Skeletal muscle tissue (tissue), 4 donors: ENCODE results near the gene RPS14. TPM values are rescaled to one million over a fixed set of nuclear protein-coding genes. Genes with fewer than 3 reads are reported as not detected.

Source experiments
- H3K27ac ChIP-seq: one replicate; pipeline ENCODE4 v1.7.0; 2013; ENCODE audit warnings: mild to moderate bottlenecking, low read depth, low read length, inconsistent platforms
- H3K27me3 ChIP-seq, 3 donors: one replicate each; pipeline ENCODE4 v1.7.0; 2013; ENCODE audit warnings: low read length in 3 of 3; ENCODE audit not compliant: control insufficient read depth in 3 of 3, insufficient read depth in 3 of 3
- H3K36me3 ChIP-seq, 3 donors: one replicate each; pipeline ENCODE4 v1.7.0; 2013; ENCODE audit warnings: low read length in 3 of 3; ENCODE audit not compliant: control insufficient read depth in 3 of 3, insufficient read depth in 3 of 3
- H3K4me1 ChIP-seq, 3 donors: one replicate each; pipeline ENCODE4 v1.7.0; 2013; ENCODE audit warnings: low read length in 3 of 3, mild to moderate bottlenecking in 3 of 3; ENCODE audit not compliant: control insufficient read depth in 3 of 3, insufficient read depth in 3 of 3
- H3K4me3 ChIP-seq, 3 donors: one replicate each; pipeline ENCODE4 v1.7.0; 2013; ENCODE audit warnings: low read length in 3 of 3
- H3K9ac ChIP-seq, 3 donors: one replicate each; pipeline ENCODE4 v1.7.0; 2013; ENCODE audit warnings: low read length in 3 of 3, mild to moderate bottlenecking in 3 of 3, moderate library complexity in 2 of 3, low read depth in 1 of 3
- H3K9me3 ChIP-seq, 3 donors: one replicate each; pipeline ENCODE4 v1.7.0; 2013; ENCODE audit warnings: low read length in 3 of 3; ENCODE audit not compliant: control insufficient read depth in 3 of 3
- total RNA-seq: library from RNA; depleted of rRNA; stranded (reverse); fragments of >200 nt; gene quantifications from one replicate; pipeline ENCODE4 v1.2.3, GENCODE V29; 2014
- donor health status: Osteomylitis.

Gene RPS14
- total RNA-seq, 1 donor from 2014 or later, result 6,829 TPM

DNA sequence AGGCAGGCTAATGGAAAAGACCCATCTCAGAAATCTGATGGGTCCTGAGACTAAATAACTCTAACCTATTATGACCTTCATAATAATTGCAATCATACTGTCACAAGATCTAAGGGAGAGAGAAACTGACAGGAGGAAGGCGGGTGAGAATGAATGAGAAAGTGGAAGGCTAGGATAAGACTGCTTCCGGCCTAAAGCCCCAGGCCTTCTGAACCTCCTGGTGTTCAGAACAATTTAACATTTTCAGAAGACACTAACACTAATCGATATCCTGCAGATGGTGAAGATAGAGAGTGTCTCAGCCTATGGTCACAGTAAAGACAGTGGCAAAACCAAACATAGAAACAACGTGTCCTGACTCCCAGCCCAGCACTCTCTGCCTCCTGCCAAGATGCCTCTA lies 1.2 kb downstream of the RPS14 start:
- H3K27ac ChIP-seq, result peak overlapping the region; percentile 93
- H3K9me3 ChIP-seq, result peaks cover 0 to 3% (median 0%) of the 10 kb centered on the region in 3 donors
- H3K36me3 ChIP-seq, result peaks cover 43 to 44% (median 44%) of the 10 kb centered on the region in 3 donors
- H3K9ac ChIP-seq, result peak overlapping the region; percentile 82 to 96 (median 90)
- no peaks in the 10 kb centered on the region for H3K27me3 ChIP-seq
- peak overlapping the region; percentile 77 to 97 (median 87) for H3K4me3 ChIP-seq
- H3K4me1 ChIP-seq, result peaks cover 12 to 29% (median 17%) of the 10 kb centered on the region in 3 donors

DNA sequence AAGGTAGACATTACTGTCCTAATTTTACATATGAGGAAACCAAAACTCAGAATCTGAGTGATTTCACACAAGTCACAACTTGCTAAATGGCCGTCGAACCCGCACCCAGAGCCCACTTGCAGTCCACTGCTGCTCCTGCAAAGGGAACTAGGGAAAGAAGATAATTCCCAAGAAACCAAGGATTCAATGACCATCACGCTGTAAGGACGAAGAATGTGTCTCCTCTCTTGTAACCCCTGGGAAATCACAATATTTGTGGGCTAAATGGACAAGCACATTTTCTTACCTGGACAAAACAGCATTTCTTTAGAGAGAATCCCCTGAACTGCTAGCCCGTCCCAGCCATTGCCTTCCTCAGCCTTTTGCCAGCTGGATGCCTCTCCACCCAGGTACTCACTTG lies 2.4 kb downstream of the RPS14 start:
- H3K9ac ChIP-seq, result peak overlapping the region in 1 of 3 donors; percentile 96
- no peaks in the 10 kb centered on the region for H3K27me3 ChIP-seq
- peaks cover 16 to 33% (median 22%) of the 10 kb centered on the region in 3 donors for H3K4me1 ChIP-seq
- peaks cover 0 to 3% (median 0%) of the 10 kb centered on the region in 3 donors for H3K9me3 ChIP-seq
- peaks cover 44 to 47% (median 46%) of the 10 kb centered on the region in 3 donors for H3K36me3 ChIP-seq
- no peak overlapping the region for H3K27ac ChIP-seq
- H3K4me3 ChIP-seq, result no peak overlapping the region

DNA sequence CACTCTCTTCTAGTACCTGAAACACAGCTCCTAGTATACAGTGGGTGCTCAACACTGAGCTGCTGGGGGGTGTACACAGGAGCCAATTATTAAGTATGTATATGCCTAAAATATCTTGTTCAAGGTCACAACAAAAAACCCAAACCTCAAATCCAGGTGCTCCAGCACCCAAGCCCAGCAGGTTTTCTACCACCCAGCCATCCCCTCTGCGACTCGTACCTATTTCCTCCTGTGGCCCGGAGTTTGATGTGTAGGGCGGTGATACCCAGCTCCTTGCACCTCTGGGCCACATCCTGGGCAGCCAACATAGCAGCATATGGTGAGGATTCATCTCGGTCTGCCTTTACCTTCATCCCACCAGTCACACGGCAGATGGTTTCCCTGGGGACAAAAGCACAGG lies 3.0 kb downstream of the RPS14 start:
- Histone ChIP-seq H3K9ac (no peak overlapping the region), H3K36me3 (peaks cover 44 to 47% (median 46%) of the 10 kb centered on the region in 3 donors)

GRCh38 chr5:150446088-150446487 lies 3.5 kb downstream of the RPS14 start:
- Histone ChIP-seq H3K27me3 (no peaks in the 10 kb centered on the region), H3K36me3 (peaks cover 44 to 47% (median 46%) of the 10 kb centered on the region in 3 donors), H3K9me3 (peaks cover 0 to 3% (median 0%) of the 10 kb centered on the region in 3 donors), H3K9ac (no peak overlapping the region), H3K4me1 (peaks cover 23 to 44% (median 29%) of the 10 kb centered on the region in 3 donors), H3K27ac (no peak overlapping the region), H3K4me3 (no peak overlapping the region)

More for the DNA sequence above, 3.0 kb downstream of the RPS14 start:
- H3K4me1 ChIP-seq, result peaks cover 21 to 39% (median 28%) of the 10 kb centered on the region in 3 donors
- no peaks in the 10 kb centered on the region for H3K27me3 ChIP-seq
- peaks cover 0 to 3% (median 0%) of the 10 kb centered on the region in 3 donors for H3K9me3 ChIP-seq
- no peak overlapping the region for H3K4me3 ChIP-seq
- H3K27ac ChIP-seq, result no peak overlapping the region

- Histone ChIP-seq H3K27ac (no peak overlapping the region), H3K4me1 (peaks cover 23 to 42% (median 29%) of the 10 kb centered on the region in 3 donors), H3K4me3 (no peak overlapping the region), H3K36me3 (peaks cover 44 to 47% (median 46%) of the 10 kb centered on the region in 3 donors), H3K9ac (no peak overlapping the region), H3K9me3 (no peaks in the 10 kb centered on the region), H3K27me3 (no peaks in the 10 kb centered on the region)
Observed at GRCh38 chr5:150444770-150445169, 4.8 kb downstream of the RPS14 start.

GRCh38 chr5:150443242-150444075 lies 6.1 kb downstream of the RPS14 start:
- Histone ChIP-seq H3K36me3 (peaks cover 44 to 47% (median 46%) of the 10 kb centered on the region in 3 donors), H3K4me1 (peaks cover 19 to 37% (median 22%) of the 10 kb centered on the region in 3 donors), H3K27me3 (no peaks in the 10 kb centered on the region), H3K4me3 (no peak overlapping the region), H3K27ac (no peak overlapping the region), H3K9me3 (no peaks in the 10 kb centered on the region), H3K9ac (no peak overlapping the region)

DNA sequence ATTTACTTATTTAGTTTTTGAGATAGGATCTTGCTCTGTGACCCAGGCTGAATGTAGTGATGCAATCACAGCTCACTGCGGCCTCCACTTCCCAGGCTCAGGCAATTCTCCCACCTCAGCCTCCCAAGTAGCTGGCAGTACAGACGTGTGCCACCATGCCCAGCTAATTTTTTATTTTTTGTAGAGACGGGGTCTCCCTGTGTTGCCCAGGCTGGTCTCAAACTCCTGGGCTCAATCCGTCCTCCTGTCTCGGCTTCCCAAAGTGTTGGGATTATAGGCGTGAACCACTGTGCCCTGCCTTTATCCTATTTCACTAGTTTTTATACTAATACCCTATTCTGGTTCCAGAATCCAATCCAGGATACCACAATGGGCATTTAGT lies 6.8 kb downstream of the RPS14 start:
- Histone ChIP-seq H3K4me1 (peaks cover 11 to 29% (median 15%) of the 10 kb centered on the region in 3 donors), H3K4me3 (no peak overlapping the region), H3K27me3 (no peaks in the 10 kb centered on the region), H3K27ac (no peak overlapping the region), H3K9ac (no peak overlapping the region), H3K36me3 (peaks cover 43 to 44% (median 44%) of the 10 kb centered on the region in 3 donors), H3K9me3 (no peaks in the 10 kb centered on the region)

DNA sequence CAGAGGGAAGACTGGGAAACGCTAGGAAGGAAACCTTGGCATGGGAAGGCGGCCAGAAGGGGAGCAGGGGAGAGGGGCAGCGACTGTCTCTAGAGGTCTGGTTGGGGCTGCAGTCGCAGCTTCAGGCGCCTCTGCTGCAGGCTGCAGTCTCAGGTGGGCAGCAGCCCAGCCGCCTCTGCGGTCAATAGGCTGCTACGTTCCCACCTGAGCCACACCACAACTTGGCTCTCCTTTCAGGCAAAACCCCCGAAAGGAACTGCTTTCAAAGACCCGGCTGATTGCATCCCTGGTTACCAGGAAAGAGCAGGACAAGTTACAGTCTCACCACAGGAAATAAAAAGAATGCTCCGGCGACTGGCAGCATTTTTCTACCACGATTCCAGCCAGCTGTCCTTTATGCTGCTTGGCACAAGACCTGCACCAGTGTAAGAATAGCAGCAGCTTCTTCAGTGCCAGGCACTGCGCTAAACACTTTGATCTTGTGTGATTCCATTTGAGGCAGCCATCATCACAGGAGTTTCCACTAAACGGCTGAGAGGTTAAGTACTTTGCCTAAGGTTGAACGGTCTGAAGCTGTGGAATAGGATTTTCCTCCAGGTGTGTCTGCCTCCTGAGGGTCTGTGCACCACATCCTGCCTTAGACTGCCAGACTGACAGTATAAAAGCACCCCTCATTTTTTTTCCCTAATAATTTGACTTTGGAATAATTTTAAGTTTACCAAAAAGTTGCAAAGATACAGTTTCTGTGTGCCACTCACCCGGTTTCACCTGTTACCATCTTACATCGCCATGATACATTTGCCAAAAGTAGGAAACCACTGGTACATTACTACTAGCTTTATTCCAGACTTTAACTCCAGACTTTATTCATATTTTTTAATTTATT lies 7.5 kb downstream of the RPS14 start:
- peak overlapping the region; percentile 61 for H3K27ac ChIP-seq
- peaks cover 11 to 25% (median 13%) of the 10 kb centered on the region in 3 donors for H3K4me1 ChIP-seq
- H3K27me3 ChIP-seq, result no peaks in the 10 kb centered on the region
- peaks cover 37 to 38% (median 38%) of the 10 kb centered on the region in 3 donors for H3K36me3 ChIP-seq
- peak overlapping the region in 2 of 3 donors; percentile 23 to 64 for H3K9ac ChIP-seq
- peak overlapping the region; percentile 1 to 49 (median 41) for H3K4me3 ChIP-seq
- H3K9me3 ChIP-seq, result no peaks in the 10 kb centered on the region

- Histone ChIP-seq H3K9me3 (no peaks in the 10 kb centered on the region), H3K4me3 (peak overlapping the region in 2 of 3 donors; percentile 1 to 41), H3K27me3 (no peaks in the 10 kb centered on the region), H3K27ac (no peak overlapping the region), H3K4me1 (peaks cover 11 to 22% (median 15%) of the 10 kb centered on the region in 3 donors), H3K36me3 (peaks cover 29% of the 10 kb centered on the region in 3 donors), H3K9ac (peak overlapping the region in 2 of 3 donors; percentile 7 to 64)
Observed at GRCh38 chr5:150440948-150441812, 8.4 kb downstream of the RPS14 start.
